H1 (cell line): Measurements from ENCODE around the gene RPS15. TPM values are rescaled to one million over a fixed set of nuclear protein-coding genes. Genes with fewer than 3 reads are reported as not detected.

Source experiments
- CTCF ChIA-PET: fragments of 300-600 bp; sonication (Branson Sonifier 250); formaldehyde crosslinking; loops from one replicate; lab custom pipeline; 2021; ENCODE audit not compliant: partially characterized antibody; lab: Charles Lee
- POLR2A ChIA-PET: fragments of 300-600 bp; sonication (Branson Sonifier 250); formaldehyde crosslinking; loops from one replicate; lab custom pipeline; 2021; ENCODE audit warnings: inconsistent platforms; ENCODE audit not compliant: partially characterized antibody; lab: Charles Lee
- DNase-seq, 2 experiments: peaks; one replicate each; pipeline versions ENCODE4 v3.0.0 to v3.0.0-alpha.2; 2010 to 2022; ENCODE audit warnings: low spot score in 2 of 2, low read depth in 1 of 2, mixed read lengths in 1 of 2
- FAIRE-seq: peaks from 2 replicates; lab custom pipeline; 2011; peaks lifted over from hg19 to GRCh38; lab: Jason Lieb, UNC
- H2AFZ ChIP-seq: 2 replicates; pipeline ENCODE4 v1.8.1; 2012; ENCODE audit warnings: low read length, inconsistent platforms
- H2AK5ac ChIP-seq: 2 replicates; pipeline ENCODE4 v1.6.1; 2013; ENCODE audit warnings: low read depth, low read length
- H2BK120ac ChIP-seq: replicated peaks from 2 replicates; pipeline ENCODE3; 2013; ENCODE audit warnings: low read depth, low read length, inconsistent platforms
- H2BK12ac ChIP-seq: 2 replicates; pipeline ENCODE4 v1.6.1; 2013; ENCODE audit warnings: low read depth, low read length
- H2BK15ac ChIP-seq: 2 replicates; pipeline ENCODE4 v1.6.1; 2013; ENCODE audit warnings: low read length
- H2BK20ac ChIP-seq: 2 replicates; pipeline ENCODE4 v1.6.1; 2013; ENCODE audit warnings: low read length
- H2BK5ac ChIP-seq: 2 replicates; pipeline ENCODE4 v1.6.1; 2013; ENCODE audit warnings: low read depth, low read length
- H3K14ac ChIP-seq: 2 replicates; pipeline ENCODE4 v1.6.1; 2013; ENCODE audit warnings: inconsistent platforms; ENCODE audit not compliant: insufficient read length
- H3K18ac ChIP-seq: 2 replicates; pipeline ENCODE4 v1.6.1; 2013; ENCODE audit warnings: low read length; ENCODE audit errors: extremely low read depth
- H3K23ac ChIP-seq: 2 replicates; pipeline ENCODE4 v1.6.1; 2013; ENCODE audit warnings: inconsistent platforms; ENCODE audit not compliant: insufficient read length
- H3K23me2 ChIP-seq: 2 replicates; pipeline ENCODE4 v1.6.1; 2013; ENCODE audit warnings: low read depth, low read length
- H3K27ac ChIP-seq: 2 replicates; pipeline ENCODE4 v1.6.1; 2011; ENCODE audit warnings: low read depth, low read length, inconsistent platforms
- H3K27me3 ChIP-seq, 4 experiments: replicated peaks in 1 of 4; 1 replicate in 1 of 4; 2 replicates in 3 of 4; pipeline versions ENCODE4 v1.6.1 to v1.8.1; 2011 to 2013; ENCODE audit warnings: low read length in 3 of 4, mild to moderate bottlenecking in 3 of 4, inconsistent platforms in 2 of 4, mixed read lengths in 2 of 4, moderate library complexity in 1 of 4; ENCODE audit not compliant: control insufficient read depth in 3 of 4, insufficient read depth in 3 of 4; ENCODE audit errors: extremely low read depth in 1 of 4
- H3K36me3 ChIP-seq, 4 experiments: 2 replicates each; pipeline versions ENCODE4 v1.6.1 to v1.8.1; 2011 to 2013; ENCODE audit warnings: mild to moderate bottlenecking in 4 of 4, low read length in 3 of 4, moderate library complexity in 2 of 4, control low read depth in 1 of 4, inconsistent platforms in 1 of 4; ENCODE audit not compliant: insufficient read depth in 4 of 4, control insufficient read depth in 2 of 4
- H3K4ac ChIP-seq: replicated peaks from 2 replicates; pipeline ENCODE3; 2013; ENCODE audit warnings: low read length, low read depth, mixed read lengths, inconsistent platforms; ENCODE audit not compliant: insufficient read length
- H3K4me1 ChIP-seq, 4 experiments: replicated peaks in 1 of 4; 1 replicate in 1 of 4; 2 replicates in 3 of 4; pipeline versions ENCODE4 v1.6.1 to v1.8.1; 2011 to 2013; ENCODE audit warnings: low read length in 3 of 4, inconsistent platforms in 2 of 4, mixed read lengths in 1 of 4; ENCODE audit not compliant: insufficient read depth in 4 of 4, control insufficient read depth in 3 of 4
- H3K4me2 ChIP-seq, 2 experiments: 2 replicates each; pipeline versions ENCODE4 v1.6.1 to v1.8.1; 2011 to 2013; ENCODE audit warnings: low read depth in 2 of 2, low read length in 2 of 2, control low read depth in 1 of 2, inconsistent platforms in 1 of 2, mild to moderate bottlenecking in 1 of 2; ENCODE audit not compliant: insufficient read depth in 1 of 2
- H3K4me3 ChIP-seq, 4 experiments: fragments of 200-600, 300-600 bp in 1 of 4; sonication (generic), shearing (Covaris generic), sonication (Bioruptor Twin) in 1 of 4; 2 replicates each; pipeline versions ENCODE4 v1.5.1 to v1.8.1; 2011 to 2016; ENCODE audit warnings: low read length in 4 of 4, low read depth in 3 of 4, control low read depth in 2 of 4, inconsistent platforms in 2 of 4, mild to moderate bottlenecking in 2 of 4, mixed read lengths in 1 of 4, moderate library complexity in 1 of 4; ENCODE audit not compliant: insufficient read depth in 2 of 4; ENCODE audit errors: extremely low read depth in 1 of 4
- H3K56ac ChIP-seq: replicated peaks from 2 replicates; pipeline ENCODE3; 2013; ENCODE audit warnings: low read depth, mild to moderate bottlenecking, mixed read lengths, low read length, inconsistent platforms; ENCODE audit not compliant: insufficient read length
- H3K79me1 ChIP-seq: 2 replicates; pipeline ENCODE4 v1.6.1; 2013; ENCODE audit warnings: low read depth, low read length, control low read depth
- H3K79me2 ChIP-seq, 2 experiments: 2 replicates each; pipeline versions ENCODE4 v1.6.1 to v1.8.1; 2012 to 2013; ENCODE audit warnings: low read length in 2 of 2, mild to moderate bottlenecking in 2 of 2, inconsistent platforms in 1 of 2; ENCODE audit not compliant: insufficient read depth in 2 of 2, control insufficient read depth in 1 of 2
- H3K9ac ChIP-seq, 4 experiments: replicated peaks in 1 of 4; 1 replicate in 1 of 4; 2 replicates in 3 of 4; pipeline versions ENCODE4 v1.6.1 to v1.8.1; 2011 to 2013; ENCODE audit warnings: low read depth in 3 of 4, low read length in 3 of 4, control low read depth in 2 of 4, mild to moderate bottlenecking in 2 of 4, moderate library complexity in 2 of 4, inconsistent platforms in 1 of 4; ENCODE audit errors: extremely low read depth in 1 of 4
- H3K9me3 ChIP-seq, 2 experiments: 2 replicates each; pipeline versions ENCODE4 v1.6.1 to v1.8.1; 2012 to 2013; ENCODE audit warnings: mild to moderate bottlenecking in 2 of 2, moderate library complexity in 2 of 2, control low read depth in 1 of 2, inconsistent platforms in 1 of 2, low read depth in 1 of 2, low read length in 1 of 2, mixed read lengths in 1 of 2; ENCODE audit not compliant: insufficient read depth in 2 of 2
- H4K20me1 ChIP-seq, 2 experiments: replicated peaks in 1 of 2; 2 replicates each; pipeline versions ENCODE3 to v1.8.1; 2011 to 2013; ENCODE audit warnings: inconsistent platforms in 2 of 2, low read length in 2 of 2, mild to moderate bottlenecking in 1 of 2; ENCODE audit not compliant: insufficient read depth in 2 of 2, control insufficient read depth in 1 of 2
- H4K5ac ChIP-seq: 2 replicates; pipeline ENCODE4 v1.6.1; 2013; ENCODE audit warnings: low read length, low read depth, mixed read lengths, inconsistent platforms; ENCODE audit not compliant: insufficient read length
- H4K8ac ChIP-seq: 2 replicates; pipeline ENCODE4 v1.8.0; 2013; ENCODE audit warnings: mild to moderate bottlenecking, moderate library complexity, low read length, inconsistent platforms; ENCODE audit not compliant: insufficient read depth; ENCODE audit errors: extremely low read depth
- H4K91ac ChIP-seq: replicated peaks from 2 replicates; pipeline ENCODE3; 2013; ENCODE audit warnings: low read length, mixed read lengths, inconsistent platforms; ENCODE audit not compliant: insufficient read length
- ASH2L ChIP-seq: fragments of 200-600, 300-600 bp; sonication (generic); IDR thresholded peaks from one replicate; pipeline ENCODE4 v1.7.1; 2017; ENCODE audit warnings: low read length
- MAFK ChIP-seq: IDR thresholded peaks from 2 replicates; pipeline ENCODE4 v1.6.1; 2012; ENCODE audit warnings: low read depth, mild to moderate bottlenecking, improper control_type of control experiment, low read length
- POLR2AphosphoS5 ChIP-seq: IDR thresholded peaks from 2 replicates; pipeline ENCODE4 v1.6.1; 2011; ENCODE audit warnings: low read depth, low read length
- POU5F1 ChIP-seq: IDR thresholded peaks from 2 replicates; pipeline ENCODE4 v1.6.1; 2011; ENCODE audit warnings: low read depth, mild to moderate bottlenecking, low read length, moderate library complexity
- SAP30 ChIP-seq: fragments of 300-600 bp; sonication (generic); IDR thresholded peaks from 2 replicates; pipeline ENCODE4 v1.7.1; 2012; ENCODE audit warnings: low read length, moderate library complexity, mild to moderate bottlenecking, inconsistent platforms; ENCODE audit not compliant: insufficient read depth, insufficient replicate concordance
- SIX5 ChIP-seq: IDR thresholded peaks from 2 replicates; pipeline ENCODE4 v1.6.1; 2011; ENCODE audit warnings: mild to moderate bottlenecking, low read depth, low read length
- WGBS, 2 experiments: shearing (Covaris generic) in 1 of 2; methylation state at CpG; one replicate each; pipeline versions ENCODE4 v1.1.6 to v1.1.7; 2013 to 2015; ENCODE audit warnings: low lambda C conversion rate in 2 of 2, mixed read lengths in 2 of 2, inconsistent platforms in 1 of 2, low coverage in 1 of 2, missing lambda C conversion rate in 1 of 2; ENCODE audit not compliant: insufficient replicate concordance in 2 of 2, insufficient coverage in 1 of 2, insufficient read length in 1 of 2; ENCODE audit errors: extremely low coverage in 1 of 2, missing lambda C conversion rate in 1 of 2; 5-methylcytosine and 5-hydroxymethylcytosine counted together
- polyA plus RNA-seq, 7 experiments: library from polyadenylated mRNA; depleted of rRNA in 3 of 7; stranded (reverse) in 5 of 7; unstranded in 2 of 7; fragments of >200 nt in 5 of 7; fragments of 200-250 nt in 2 of 7; gene quantifications; 1 replicate in 5 of 7; 2 replicates in 1 of 7; 4 replicates in 1 of 7; pipeline versions ENCODE4 v1.2.1 to v1.2.3, GENCODE V29; 2011 to 2013; ENCODE audit warnings: missing spikeins in 2 of 7, mixed read lengths in 2 of 7
- total RNA-seq: library from RNA; stranded (reverse); fragmentation: NEBNext Ultra II Directional; extraction: Animal tissue kit (Norgen Biotek cat#: 25700); gene quantifications from 2 replicates; pipeline ENCODE4 v1.2.1, GENCODE V29; 2021
- TF ChIP-seq, protein P1 (sequence below): IDR thresholded peaks from 2 replicates; pipeline ENCODE4 v1.6.1; 2012; ENCODE audit warnings: inconsistent platforms

RPS15 gene
- total and polyA plus RNA-seq, 2 of the 8 experiments (the other 6 are each of a cell fraction or from before 2014, with no cell fraction given): 1,562 to 3,890 TPM

- no peak for DNase-seq
- Histone ChIP-seq H3K4me3 (no peak overlapping the region), H4K20me1 (peaks cover 2 to 5% of the 10 kb centered on the region in 2 experiments), H3K9ac (no peak overlapping the region), H4K5ac (no peak overlapping the region), H3K23ac (no peak overlapping the region), H3K23me2 (peaks cover 3% of the 10 kb centered on the region; the same call in 1 of the 2 replicates), H2BK120ac (no peak overlapping the region), H2AK5ac (no peak overlapping the region), H3K79me2 (no peaks in the 10 kb centered on the region), H2BK12ac (no peak overlapping the region), H3K9me3 (no peaks in the 10 kb centered on the region), H4K8ac (peak overlapping the region; percentile 68; the same call in 1 of the 2 replicates), H3K27me3 (peaks cover 2 to 16% (median 6%) of the 10 kb centered on the region in 4 experiments), H3K4me2 (no peak overlapping the region), H2AFZ (no peak overlapping the region), H3K18ac (no peak overlapping the region), H4K91ac (peak overlapping the region; percentile 40), H3K56ac (no peak overlapping the region), H3K4me1 (peaks cover 0 to 12% (median 7%) of the 10 kb centered on the region in 4 experiments; a peak in 5 of 7 replicates), H2BK15ac (no peak overlapping the region), H3K4ac (no peak overlapping the region), H3K36me3 (peaks cover 0 to 2% (median 0%) of the 10 kb centered on the region in 4 experiments; a peak in 2 of 8 replicates), H3K27ac (no peak overlapping the region), H3K79me1 (no peaks in the 10 kb centered on the region; the same call in 1 of the 2 replicates), H3K14ac (no peak overlapping the region), H2BK5ac (no peak overlapping the region), H2BK20ac (no peak overlapping the region)
- no peak for FAIRE-seq
- 83% methylated on average over 9 of the region's 9 CpGs; no CpG with 5 or more reads in 1 of the 2 experiments for WGBS, 2 experiments
- ChIA-PET POLR2A (interaction anchor here (1.2 to 4.5 kb wide), 3 partner anchors 8 to 22 kb away, joined by 3 to 55 read pairs (median 5); no protein-coding TSS in a partner anchor), CTCF (interaction anchor here (0.6 kb wide), 1 partner anchor 98 kb away, joined by 4 read pairs; no protein-coding TSS in a partner anchor)
- no peak for TF ChIP-seq POLR2AphosphoS5
- no peak for TF ChIP-seq POU5F1
- TF ChIP-seq, protein P1, sequence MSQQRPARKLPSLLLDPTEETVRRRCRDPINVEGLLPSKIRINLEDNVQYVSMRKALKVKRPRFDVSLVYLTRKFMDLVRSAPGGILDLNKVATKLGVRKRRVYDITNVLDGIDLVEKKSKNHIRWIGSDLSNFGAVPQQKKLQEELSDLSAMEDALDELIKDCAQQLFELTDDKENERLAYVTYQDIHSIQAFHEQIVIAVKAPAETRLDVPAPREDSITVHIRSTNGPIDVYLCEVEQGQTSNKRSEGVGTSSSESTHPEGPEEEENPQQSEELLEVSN: no peak
- no peak for TF ChIP-seq MAFK
- no peak for TF ChIP-seq ASH2L
- no peak for TF ChIP-seq SAP30
- TF ChIP-seq SIX5: no peak
Observed at GRCh38 chr19:1459479-1459878, 21.3 kb downstream of the RPS15 start.
